ENCODE results near the gene SIDT1. TPM values are rescaled to one million over a fixed set of nuclear protein-coding genes. Genes with fewer than 3 reads are reported as not detected.

SIDT1 gene
- total RNA-seq, 1 experiment from 2014 or later, result not detected

GRCh38 chr3:113588806-113589205, 56.5 kb downstream of the SIDT1 start:
- Histone ChIP-seq H3K4me3 (no peak overlapping the region), H3K36me3 (no peaks in the 10 kb centered on the region), H3K4me1 (replicated peaks) (no peaks in the 10 kb centered on the region), H3K27me3 (replicated peaks) (0 out of 2 replicates have a peak, but pooled peaks cover 2% of the 10 kb centered on the region), H3K9me3 (replicated peaks) (no peaks in the 10 kb centered on the region), H3K27ac (no peak overlapping the region)
- DNase-seq (ENCODE audit: low read depth in 1 of 2, low spot score in 2 of 2), result no peak

GRCh38 chr3:113589971-113590370, 57.6 kb downstream of the SIDT1 start:
- no peak overlapping the region for H3K27ac ChIP-seq
- no peaks in the 10 kb centered on the region for H3K9me3 ChIP-seq (replicated peaks)
- H3K4me3 ChIP-seq, result no peak overlapping the region
- H3K4me1 ChIP-seq (replicated peaks), result no peaks in the 10 kb centered on the region
- no peaks in the 10 kb centered on the region for H3K36me3 ChIP-seq
- no peak for DNase-seq (ENCODE audit: low read depth in 1 of 2, low spot score in 2 of 2)
- H3K27me3 ChIP-seq (replicated peaks), result no peaks in the 10 kb centered on the region

GRCh38 chr3:113590983-113591382, 58.6 kb downstream of the SIDT1 start:
- Histone ChIP-seq H3K9me3 (replicated peaks) (no peaks in the 10 kb centered on the region), H3K36me3 (no peaks in the 10 kb centered on the region), H3K4me1 (replicated peaks) (no peaks in the 10 kb centered on the region), H3K27ac (no peak overlapping the region), H3K27me3 (replicated peaks) (no peaks in the 10 kb centered on the region), H3K4me3 (no peak overlapping the region)
- DNase-seq (ENCODE audit: low read depth in 1 of 2, low spot score in 2 of 2), result no peak

GRCh38 chr3:113594066-113594465, 61.7 kb downstream of the SIDT1 start:
- Histone ChIP-seq H3K4me1 (replicated peaks) (no peaks in the 10 kb centered on the region), H3K27ac (no peak overlapping the region), H3K4me3 (no peak overlapping the region), H3K36me3 (no peaks in the 10 kb centered on the region), H3K27me3 (replicated peaks) (no peaks in the 10 kb centered on the region), H3K9me3 (replicated peaks) (no peaks in the 10 kb centered on the region)
- no peak for DNase-seq (ENCODE audit: low read depth in 1 of 2, low spot score in 2 of 2)

GRCh38 chr3:113597596-113598354, 65.4 kb downstream of the SIDT1 start:
- no peaks in the 10 kb centered on the region for H3K27me3 ChIP-seq (replicated peaks)
- no peaks in the 10 kb centered on the region for H3K9me3 ChIP-seq (replicated peaks)
- DNase-seq (ENCODE audit: low read depth in 1 of 2, low spot score in 2 of 2), result no peak
- H3K4me3 ChIP-seq, result no peak overlapping the region
- no peaks in the 10 kb centered on the region for H3K4me1 ChIP-seq (replicated peaks)
- H3K27ac ChIP-seq, result no peak overlapping the region
- H3K36me3 ChIP-seq, result no peaks in the 10 kb centered on the region

- Histone ChIP-seq H3K27me3 (replicated peaks) (no peaks in the 10 kb centered on the region), H3K36me3 (no peaks in the 10 kb centered on the region), H3K4me1 (replicated peaks) (no peaks in the 10 kb centered on the region), H3K9me3 (replicated peaks) (no peaks in the 10 kb centered on the region), H3K27ac (no peak overlapping the region), H3K4me3 (no peak overlapping the region)
- DNase-seq (ENCODE audit: low read depth in 1 of 2, low spot score in 2 of 2), result no peak
These were observed 68.2 kb downstream of the SIDT1 start for GRCh38 chr3:113600418-113601182.

- H3K9me3 ChIP-seq (replicated peaks), result no peaks in the 10 kb centered on the region
- no peaks in the 10 kb centered on the region for H3K36me3 ChIP-seq
- no peaks in the 10 kb centered on the region for H3K27me3 ChIP-seq (replicated peaks)
- no peak for DNase-seq (ENCODE audit: low read depth in 1 of 2, low spot score in 2 of 2)
- no peak overlapping the region for H3K27ac ChIP-seq
- H3K4me3 ChIP-seq, result no peak overlapping the region
- H3K4me1 ChIP-seq (replicated peaks), result no peaks in the 10 kb centered on the region
These were observed 68.9 kb downstream of the SIDT1 start for GRCh38 chr3:113601240-113601639.

- no peaks in the 10 kb centered on the region for H3K9me3 ChIP-seq (replicated peaks)
- no peak overlapping the region for H3K27ac ChIP-seq
- no peaks in the 10 kb centered on the region for H3K36me3 ChIP-seq
- H3K4me1 ChIP-seq (replicated peaks), result no peaks in the 10 kb centered on the region
- H3K4me3 ChIP-seq, result no peak overlapping the region
- H3K27me3 ChIP-seq (replicated peaks), result no peaks in the 10 kb centered on the region
- DNase-seq (ENCODE audit: low read depth in 1 of 2, low spot score in 2 of 2), result no peak
These were observed 69.9 kb downstream of the SIDT1 start for GRCh38 chr3:113602256-113602655.

GRCh38 chr3:113602836-113603235, 70.5 kb downstream of the SIDT1 start:
- Histone ChIP-seq H3K36me3 (no peaks in the 10 kb centered on the region), H3K4me1 (replicated peaks) (no peaks in the 10 kb centered on the region), H3K9me3 (replicated peaks) (no peaks in the 10 kb centered on the region), H3K27me3 (replicated peaks) (no peaks in the 10 kb centered on the region), H3K27ac (no peak overlapping the region), H3K4me3 (no peak overlapping the region)
- no peak for DNase-seq (ENCODE audit: low read depth in 1 of 2, low spot score in 2 of 2)

- no peaks in the 10 kb centered on the region for H3K4me1 ChIP-seq (replicated peaks)
- no peaks in the 10 kb centered on the region for H3K36me3 ChIP-seq
- no peak for DNase-seq (ENCODE audit: low read depth in 1 of 2, low spot score in 2 of 2)
- H3K9me3 ChIP-seq (replicated peaks), result no peaks in the 10 kb centered on the region
- H3K27ac ChIP-seq, result no peak overlapping the region
- H3K27me3 ChIP-seq (replicated peaks), result 0 out of 2 replicates have a peak, but pooled peaks cover 2% of the 10 kb centered on the region
- no peak overlapping the region for H3K4me3 ChIP-seq
These were observed 74.3 kb downstream of the SIDT1 start for GRCh38 chr3:113606539-113607218.

- Histone ChIP-seq H3K4me1 (replicated peaks) (no peaks in the 10 kb centered on the region), H3K9me3 (replicated peaks) (no peaks in the 10 kb centered on the region), H3K27ac (no peak overlapping the region), H3K4me3 (no peak overlapping the region), H3K27me3 (replicated peaks) (0 out of 2 replicates have a peak, but pooled peaks cover 2% of the 10 kb centered on the region), H3K36me3 (no peaks in the 10 kb centered on the region)
- DNase-seq (ENCODE audit: low read depth in 1 of 2, low spot score in 2 of 2), result no peak
These were observed 74.9 kb downstream of the SIDT1 start for GRCh38 chr3:113607219-113607596.

- H3K36me3 ChIP-seq, result no peaks in the 10 kb centered on the region
- 0 out of 2 replicates have a peak, but pooled peaks cover 2% of the 10 kb centered on the region for H3K27me3 ChIP-seq (replicated peaks)
- no peaks in the 10 kb centered on the region for H3K4me1 ChIP-seq (replicated peaks)
- H3K4me3 ChIP-seq, result no peak overlapping the region
- H3K9me3 ChIP-seq (replicated peaks), result no peaks in the 10 kb centered on the region
- no peak for DNase-seq (ENCODE audit: low read depth in 1 of 2, low spot score in 2 of 2)
- H3K27ac ChIP-seq, result no peak overlapping the region
These were observed 82.0 kb downstream of the SIDT1 start for GRCh38 chr3:113614402-113614801.

GRCh38 chr3:113615976-113616375, 83.6 kb downstream of the SIDT1 start:
- Histone ChIP-seq H3K27ac (no peak overlapping the region), H3K27me3 (replicated peaks) (no peaks in the 10 kb centered on the region), H3K4me1 (replicated peaks) (no peaks in the 10 kb centered on the region), H3K36me3 (no peaks in the 10 kb centered on the region), H3K9me3 (replicated peaks) (no peaks in the 10 kb centered on the region), H3K4me3 (no peak overlapping the region)
- DNase-seq (ENCODE audit: low read depth in 1 of 2, low spot score in 2 of 2), result no peak

GRCh38 chr3:113617726-113618125, 85.4 kb downstream of the SIDT1 start:
- Histone ChIP-seq H3K27ac (no peak overlapping the region), H3K4me3 (no peak overlapping the region), H3K27me3 (replicated peaks) (no peaks in the 10 kb centered on the region), H3K4me1 (replicated peaks) (no peaks in the 10 kb centered on the region), H3K9me3 (replicated peaks) (no peaks in the 10 kb centered on the region), H3K36me3 (no peaks in the 10 kb centered on the region)
- DNase-seq (ENCODE audit: low read depth in 1 of 2, low spot score in 2 of 2), result no peak

All from SJSA1 (cell line).